Measurements from ENCODE around the gene HTR3C. TPM values are rescaled to one million over a fixed set of nuclear protein-coding genes. Genes with fewer than 3 reads are reported as not detected.

The HTR3C gene
- total RNA-seq, 1 experiment from 2014 or later, result not detected

- no peaks in the 10 kb centered on the region for H3K79me1 ChIP-seq (ENCODE audit: insufficient read depth, low read depth, low read length, poor library complexity, severe bottlenecking)
- no peak overlapping the region for H2BK12ac ChIP-seq (ENCODE audit: insufficient read length, low read depth, low read length)
- no peak overlapping the region for H3K4me3 Mint-ChIP-seq
- no peak overlapping the region for H4K8ac ChIP-seq (replicated peaks; ENCODE audit: insufficient read length, low read depth, low read length)
- no peak overlapping the region for H3K27ac ChIP-seq (ENCODE audit: insufficient read length, low read depth, low read length)
- DNase-seq, result no peak
- H3K9ac ChIP-seq (ENCODE audit: extremely low read depth, insufficient read length, low read length), result no peak overlapping the region
- H3K4me1 Mint-ChIP-seq, result no peaks in the 10 kb centered on the region
- no peaks in the 10 kb centered on the region for H4K20me1 ChIP-seq (ENCODE audit: control insufficient read depth, insufficient read depth, insufficient read length)
- H3K36me3 Mint-ChIP-seq (ENCODE audit: insufficient read depth in 1 of 3, low read depth in 3 of 3), result no peaks in the 10 kb centered on the region; a peak in 2 of 7 replicates
- no peak overlapping the region for H4K91ac ChIP-seq (ENCODE audit: insufficient read length, low read depth, low read length)
- no peak overlapping the region for H4K5ac ChIP-seq (ENCODE audit: insufficient read length, low read depth, low read length)
- H3K18ac ChIP-seq (ENCODE audit: insufficient read length, low read depth, low read length), result no peak overlapping the region
- H3K9me3 ChIP-seq (ENCODE audit: control insufficient read depth, low read depth, low read length), result no peaks in the 10 kb centered on the region
- no peak overlapping the region for H2BK15ac ChIP-seq (ENCODE audit: low read depth, low read length)
- no peak overlapping the region for H3K14ac ChIP-seq (ENCODE audit: insufficient read depth, low read length)
- H3K23me2 ChIP-seq (ENCODE audit: insufficient read length, low read depth, low read length, poor library complexity, severe bottlenecking), result no peaks in the 10 kb centered on the region
- H3K4me1 ChIP-seq (ENCODE audit: insufficient read depth, low read length), result no peaks in the 10 kb centered on the region
- no CpG with 5 or more reads among the region's 5 CpGs for WGBS (ENCODE audit: extremely low coverage, insufficient read length, low lambda C conversion rate)
- no peak overlapping the region for H2BK5ac ChIP-seq (ENCODE audit: insufficient read length, low read length)
- no peaks in the 10 kb centered on the region for H3K27me3 ChIP-seq (ENCODE audit: insufficient read depth, low read length)
- H2BK20ac ChIP-seq (ENCODE audit: low read depth, low read length, poor library complexity, severe bottlenecking), result no peak overlapping the region
- no peaks in the 10 kb centered on the region; a peak in 1 of 5 replicates for H3K9me3 Mint-ChIP-seq
- no peak overlapping the region for H3K56ac ChIP-seq (ENCODE audit: insufficient read length, low read depth, low read length)
- no peak overlapping the region for H2BK120ac ChIP-seq (ENCODE audit: low read depth, low read length, poor library complexity, severe bottlenecking)
- no peak overlapping the region for H3K4me2 ChIP-seq (ENCODE audit: insufficient read depth, insufficient read length, low read length)
- H3T11ph ChIP-seq (ENCODE audit: low read length), result no peak overlapping the region
- H3K23ac ChIP-seq (ENCODE audit: insufficient read length, low read depth, low read length), result no peak overlapping the region
- no peak overlapping the region for H2AFZ ChIP-seq (ENCODE audit: low read length)
- no peak for TF ChIP-seq CTCF (conservative IDR thresholded peaks at IDR 0.05)
- no peak overlapping the region for H3K4ac ChIP-seq (ENCODE audit: low read depth, low read length)
- H2AK5ac ChIP-seq (ENCODE audit: insufficient read length, low read length), result no peak overlapping the region
- no peaks in the 10 kb centered on the region for H3K79me2 ChIP-seq (ENCODE audit: insufficient read depth, low read length)
- H3K27ac Mint-ChIP-seq, result peak overlapping the region in 1 of 3 experiments; percentile 9; a peak in 1 of 7 replicates
- H3K27me3 Mint-ChIP-seq (ENCODE audit: low read depth), result peaks cover 2% of the 10 kb centered on the region; the same call in 1 of the 2 replicates
Measured at GRCh38 chr3:184045995-184046394, 6.9 kb upstream of the HTR3C start.
